OCI-M2 (cell line): ENCODE measurements around the gene GAK.

Experiments
- DNase-seq: peaks from one replicate; lab custom pipeline; 2025; ENCODE audit not compliant: unreplicated experiment; lab: John Stamatoyannopoulos, UW

GAK gene

GRCh38 chr4:874056-874455, 58.1 kb downstream of the GAK start:
- DNase-seq = no peak

- DNase-seq = no peak
Observed at GRCh38 chr4:872241-872981, 59.7 kb downstream of the GAK start.

DNA sequence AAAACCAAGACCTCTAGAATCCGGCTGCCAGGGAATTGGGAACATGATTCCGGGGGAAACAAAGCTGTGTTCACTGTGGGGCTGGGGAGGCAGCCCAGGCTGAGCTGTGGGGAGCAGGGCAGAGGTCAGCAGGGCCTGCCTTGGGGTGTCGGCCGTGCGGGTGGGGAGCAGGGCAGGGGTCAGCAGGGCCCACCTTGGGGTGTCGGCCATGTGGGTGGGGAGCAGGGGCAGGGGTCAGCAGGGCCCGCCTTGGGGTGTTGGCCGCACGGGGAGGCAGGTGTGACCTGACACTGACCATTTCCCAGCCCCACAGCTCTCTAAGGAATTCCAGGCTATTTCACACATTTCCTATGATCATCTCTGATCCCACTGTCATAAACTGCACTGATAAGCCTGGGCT, 60.6 kb downstream of the GAK start:
- DNase-seq = no peak

DNA sequence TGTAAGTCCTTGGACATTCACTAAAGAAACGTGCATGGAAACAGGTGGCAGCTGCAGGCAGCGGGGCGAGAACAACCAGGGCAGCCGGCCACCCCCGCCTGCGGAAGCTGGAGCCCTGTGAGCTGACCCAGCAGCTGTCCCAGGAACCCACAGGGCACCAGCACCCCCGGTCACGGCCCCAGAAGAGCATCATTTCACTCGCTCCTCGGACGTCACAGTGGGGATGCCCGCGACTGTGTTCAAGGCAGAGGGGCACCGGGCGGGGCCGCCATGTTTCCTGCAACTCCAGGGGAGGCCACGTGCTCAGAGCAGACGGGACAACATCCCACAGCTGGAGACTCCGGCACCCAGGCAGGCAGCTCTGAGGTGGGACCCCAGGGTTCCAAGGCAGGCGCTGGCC, 61.2 kb downstream of the GAK start:
- no peak for DNase-seq

- no peak for DNase-seq
Observed at GRCh38 chr4:869776-870175, 62.3 kb downstream of the GAK start.

- no peak for DNase-seq
Observed at GRCh38 chr4:868421-868820, 63.7 kb downstream of the GAK start.

DNA sequence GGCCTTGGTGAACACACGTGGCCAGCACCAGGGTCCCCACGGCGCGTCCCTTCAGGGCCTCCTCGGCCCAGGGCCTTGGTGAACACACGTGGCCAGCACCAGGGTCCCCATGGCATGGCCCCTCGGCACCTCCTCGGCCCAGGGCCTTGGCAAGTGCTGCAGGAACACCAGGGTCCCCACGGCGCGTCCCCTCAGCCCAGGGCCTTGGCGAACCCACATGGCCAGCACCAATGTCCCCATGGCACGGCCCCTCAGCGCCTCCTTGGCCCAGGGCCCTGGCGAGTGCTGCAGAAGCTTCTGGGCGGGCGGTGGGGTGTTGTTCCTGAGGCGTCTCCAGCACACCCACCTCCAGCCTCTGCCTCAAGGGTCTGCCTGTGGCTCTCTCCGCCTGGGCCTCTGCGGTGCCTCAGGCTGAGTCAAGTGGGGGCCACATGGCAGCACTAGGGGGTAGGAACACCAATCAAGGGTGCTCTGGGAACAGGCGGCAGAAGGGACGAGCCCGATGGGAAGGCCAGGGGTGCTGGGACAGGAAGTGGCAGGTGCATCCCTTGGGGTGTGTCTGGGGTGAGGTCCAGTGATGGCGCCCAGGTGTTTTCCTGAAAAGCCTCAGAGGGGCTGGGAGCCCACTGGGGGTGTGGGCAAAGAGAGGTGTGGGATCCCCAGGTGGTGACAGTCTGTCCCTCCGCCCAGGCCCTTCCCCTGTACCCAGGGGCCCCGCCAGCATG, 64.4 kb downstream of the GAK start:
- no peak for DNase-seq

- DNase-seq = no peak
Observed at GRCh38 chr4:866761-867390, 65.2 kb downstream of the GAK start.

GRCh38 chr4:866068-866760, 65.9 kb downstream of the GAK start:
- no peak for DNase-seq

DNA sequence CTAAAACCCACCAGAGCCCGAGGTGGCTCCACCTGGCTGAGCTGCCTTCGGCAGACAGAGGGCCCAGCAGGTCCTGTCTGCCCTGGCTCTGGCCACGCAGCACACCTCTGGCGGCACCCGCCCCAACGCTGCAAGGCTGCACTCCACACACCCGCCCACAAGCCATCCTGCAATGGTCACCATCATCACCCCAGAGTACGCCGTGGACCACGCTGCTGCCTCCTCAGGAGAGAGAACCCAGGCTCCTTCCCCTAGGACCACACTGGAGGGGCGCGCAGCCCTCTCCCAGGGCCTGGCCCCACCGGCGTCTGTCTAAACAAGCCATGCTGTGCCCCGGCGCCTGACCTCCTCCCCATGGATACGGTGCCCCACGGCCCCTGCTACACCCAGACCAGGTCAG, 66.5 kb downstream of the GAK start:
- DNase-seq = no peak

- no peak for DNase-seq
Observed at GRCh38 chr4:865121-865465, 67.0 kb downstream of the GAK start.

- DNase-seq = no peak
Observed at GRCh38 chr4:864456-865120, 67.5 kb downstream of the GAK start.

DNA sequence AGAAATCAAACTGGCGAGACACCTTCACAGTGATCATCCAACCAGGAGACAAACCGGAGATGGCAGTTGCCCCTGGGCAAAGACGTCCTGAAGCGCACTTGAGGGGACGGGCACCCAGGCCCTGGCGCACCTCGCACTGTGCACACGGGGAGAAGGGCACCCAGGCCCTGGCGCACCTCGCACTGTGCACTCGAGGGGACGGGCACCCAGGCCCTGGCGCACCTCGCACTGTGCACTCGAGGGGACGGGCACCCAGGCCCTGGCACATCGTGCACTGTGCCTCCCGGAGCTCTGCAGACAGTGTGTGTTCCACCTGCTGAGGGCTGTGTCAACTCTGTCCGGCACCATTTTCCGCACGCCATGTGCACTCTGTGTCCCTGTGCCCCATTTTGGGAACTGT, 71.6 kb downstream of the GAK start:
- no peak for DNase-seq

- no peak for DNase-seq
Observed at GRCh38 chr4:859496-859895, 72.6 kb downstream of the GAK start.

- DNase-seq = no peak
Observed at GRCh38 chr4:858831-859451, 73.2 kb downstream of the GAK start.

DNA sequence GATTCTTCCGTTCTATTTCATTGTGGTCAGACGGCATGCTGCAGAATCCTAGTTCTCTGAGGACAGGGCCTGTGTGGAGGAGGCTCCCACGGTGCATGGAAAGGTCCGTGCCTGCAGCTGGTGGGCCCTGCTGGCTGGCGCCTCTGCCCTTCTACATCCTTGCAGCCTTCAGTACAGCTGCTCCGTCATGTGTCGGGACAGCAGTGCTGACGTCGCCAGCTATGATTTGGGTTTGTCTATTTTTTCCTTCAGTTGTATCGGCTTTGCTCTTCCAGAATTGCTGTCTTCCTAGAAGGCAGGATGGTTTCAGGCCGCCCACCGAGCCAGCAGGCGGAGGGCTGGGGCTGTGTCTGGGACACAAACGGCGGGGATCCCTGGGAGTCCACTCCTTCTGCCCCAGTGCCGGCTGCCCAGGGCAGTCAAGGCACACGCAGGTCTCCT, 74.1 kb downstream of the GAK start:
- DNase-seq = no peak

DNA sequence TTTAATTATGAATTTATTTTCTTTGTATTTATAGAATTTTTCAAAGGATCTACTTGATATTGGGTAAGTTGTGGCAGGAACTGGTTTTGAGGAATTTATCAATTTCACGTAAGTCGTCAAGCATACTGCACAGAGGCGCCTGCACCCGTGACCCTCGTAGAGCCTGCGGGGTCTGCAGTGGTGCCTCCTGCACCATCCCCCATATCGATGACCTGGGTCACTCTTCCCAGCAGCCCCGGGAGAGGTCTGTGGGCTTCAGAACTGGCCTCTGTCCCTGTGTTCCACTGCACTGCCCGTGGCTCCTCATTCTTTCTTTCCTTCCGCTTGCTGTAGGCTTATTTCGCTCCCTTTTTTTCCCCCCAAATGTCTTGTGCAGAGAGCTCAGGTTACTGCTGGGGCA, 74.7 kb downstream of the GAK start:
- no peak for DNase-seq

DNA sequence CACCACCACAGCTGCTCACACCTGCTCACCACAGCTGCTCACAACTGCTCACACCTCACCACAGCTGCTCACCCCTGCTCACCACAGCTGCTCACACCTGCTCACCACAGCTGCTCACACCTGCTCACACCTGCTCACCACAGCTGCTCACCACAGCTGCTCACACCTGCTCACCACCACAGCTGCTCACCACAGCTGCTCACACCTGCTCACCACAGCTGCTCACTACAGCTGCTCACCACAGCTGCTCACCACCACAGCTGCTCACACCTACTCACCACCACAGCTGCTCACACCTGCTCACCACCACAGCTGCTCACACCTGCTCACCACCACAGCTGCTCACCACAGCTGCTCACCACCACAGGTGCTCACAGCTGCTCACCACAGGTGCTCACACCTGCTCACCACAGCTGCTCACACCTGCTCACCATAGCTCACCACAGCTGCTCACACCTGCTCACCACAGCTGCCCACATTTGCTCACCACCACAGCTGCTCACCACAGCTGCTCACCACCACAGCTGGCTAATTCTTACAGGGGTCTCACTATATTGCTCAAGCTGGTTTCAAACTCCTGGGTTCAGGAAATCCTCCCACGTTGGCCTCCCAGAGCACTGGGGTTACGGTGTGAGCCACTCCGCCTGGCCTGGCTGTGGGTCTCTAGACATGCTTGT, 75.8 kb downstream of the GAK start:
- DNase-seq = no peak

DNA sequence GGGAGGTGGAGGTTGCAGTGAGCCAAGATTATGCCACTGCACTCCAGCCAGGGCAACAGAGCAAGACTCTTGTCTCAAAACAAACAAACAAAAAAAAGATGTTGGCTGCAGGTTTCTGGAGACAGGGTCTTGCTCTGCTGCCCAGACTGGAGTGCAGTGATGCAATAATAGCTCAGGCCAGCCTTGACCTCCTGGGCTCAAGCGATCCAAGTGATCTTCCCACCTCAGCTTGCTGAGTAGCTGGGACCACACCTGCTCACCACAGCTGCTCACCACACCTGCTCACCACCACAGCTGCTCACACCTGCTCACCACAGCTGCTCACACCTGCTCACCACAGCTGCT, 76.3 kb downstream of the GAK start:
- no peak for DNase-seq

DNA sequence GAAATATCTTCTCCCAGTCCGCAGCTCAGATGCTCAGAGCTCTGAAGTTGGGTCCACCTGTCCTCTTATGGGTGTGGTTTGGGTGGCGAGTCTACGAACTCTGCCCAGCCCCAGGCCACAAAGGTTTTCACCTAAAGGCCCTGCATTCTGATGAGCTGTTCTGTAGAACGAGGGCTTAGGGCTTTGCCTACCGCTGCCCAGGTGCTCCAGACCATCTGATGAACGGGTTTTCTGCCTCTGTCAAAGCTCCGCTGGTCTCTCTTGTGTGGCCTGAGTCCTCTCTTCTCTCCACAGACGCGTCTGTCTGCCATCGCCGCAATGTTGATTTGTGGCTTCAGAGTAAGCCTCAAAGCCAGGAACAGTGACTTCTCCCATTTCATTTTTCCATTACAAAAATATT, 77.8 kb downstream of the GAK start:
- DNase-seq = no peak
